ENCODE data around the gene COA8. TPM values are rescaled to one million over a fixed set of nuclear protein-coding genes. Genes with fewer than 3 reads are reported as not detected.

Gene COA8
- total RNA-seq, 3 donors from 2014 or later (not counting 1 experiment from before 2014, with no cell fraction given): 22.2 to 32.0 (median 24.9) TPM

DNA sequence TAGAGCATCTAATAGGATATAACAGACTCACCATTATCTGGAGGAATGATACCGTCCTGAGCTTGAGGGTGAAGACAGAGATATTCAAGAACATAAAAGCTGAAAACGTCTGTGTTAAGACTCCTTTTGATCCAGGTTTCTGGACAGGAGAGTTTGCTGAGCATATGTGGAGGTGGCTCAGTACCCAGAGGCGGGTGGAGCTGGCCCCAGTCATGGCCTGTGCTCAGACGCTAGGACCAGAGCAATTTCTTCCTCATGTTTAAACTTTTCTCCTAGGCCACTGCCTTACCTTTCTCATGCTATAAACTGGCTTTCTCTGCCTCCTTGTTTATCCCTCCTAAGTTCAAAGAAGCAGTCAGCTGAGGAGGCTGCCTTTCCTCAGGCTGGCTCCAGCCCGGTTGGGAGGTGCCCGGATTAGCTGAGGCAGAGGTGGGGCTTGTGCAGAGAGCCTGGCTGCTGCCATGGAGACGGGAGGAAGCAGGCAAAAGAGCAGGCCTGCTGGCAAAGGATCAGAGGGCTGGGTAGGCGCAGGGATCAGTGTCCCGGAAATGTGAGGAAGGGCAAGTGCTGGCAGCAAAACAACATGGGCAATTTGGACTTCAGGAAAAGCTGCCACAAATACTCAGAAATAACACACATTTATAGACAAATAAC is 13.7 kb downstream of the COA8 start:
- Histone ChIP-seq H3K27ac (ENCODE audit: low read length) (no peak overlapping the region), H3K4me3 (ENCODE audit: low read length) (no peak overlapping the region), H3K4me1 (ENCODE audit: control insufficient read depth, insufficient read depth, low read length) (no peaks in the 10 kb centered on the region), H3K9me3 (ENCODE audit: control insufficient read depth, insufficient read depth, low read length) (no peaks in the 10 kb centered on the region), H3K27me3 (ENCODE audit: control insufficient read depth, insufficient read depth, low read length) (no peaks in the 10 kb centered on the region), H3K36me3 (ENCODE audit: control insufficient read depth, insufficient read depth, low read length) (peaks cover 36% of the 10 kb centered on the region)
- Mint-ChIP-seq H3K4me3 (no peak overlapping the region), H3K9me3 (no peaks in the 10 kb centered on the region), H3K27me3 (ENCODE audit: low read depth in 2 of 2) (no peaks in the 10 kb centered on the region), H3K27ac (no peak overlapping the region), H3K36me3 (peaks cover 8% of the 10 kb centered on the region), H3K4me1 (no peaks in the 10 kb centered on the region)
- intact Hi-C loops (cut with micrococcal nuclease): no loop called here
- ATAC-seq (no peak), DNase-seq (no peak)
- TF ChIP-seq, protein P1, sequence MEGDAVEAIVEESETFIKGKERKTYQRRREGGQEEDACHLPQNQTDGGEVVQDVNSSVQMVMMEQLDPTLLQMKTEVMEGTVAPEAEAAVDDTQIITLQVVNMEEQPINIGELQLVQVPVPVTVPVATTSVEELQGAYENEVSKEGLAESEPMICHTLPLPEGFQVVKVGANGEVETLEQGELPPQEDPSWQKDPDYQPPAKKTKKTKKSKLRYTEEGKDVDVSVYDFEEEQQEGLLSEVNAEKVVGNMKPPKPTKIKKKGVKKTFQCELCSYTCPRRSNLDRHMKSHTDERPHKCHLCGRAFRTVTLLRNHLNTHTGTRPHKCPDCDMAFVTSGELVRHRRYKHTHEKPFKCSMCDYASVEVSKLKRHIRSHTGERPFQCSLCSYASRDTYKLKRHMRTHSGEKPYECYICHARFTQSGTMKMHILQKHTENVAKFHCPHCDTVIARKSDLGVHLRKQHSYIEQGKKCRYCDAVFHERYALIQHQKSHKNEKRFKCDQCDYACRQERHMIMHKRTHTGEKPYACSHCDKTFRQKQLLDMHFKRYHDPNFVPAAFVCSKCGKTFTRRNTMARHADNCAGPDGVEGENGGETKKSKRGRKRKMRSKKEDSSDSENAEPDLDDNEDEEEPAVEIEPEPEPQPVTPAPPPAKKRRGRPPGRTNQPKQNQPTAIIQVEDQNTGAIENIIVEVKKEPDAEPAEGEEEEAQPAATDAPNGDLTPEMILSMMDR (IDR thresholded peaks at IDR 0.05): no peak
- 92% methylated on average over 9 of the region's 9 CpGs for WGBS (ENCODE audit: insufficient coverage)

DNA sequence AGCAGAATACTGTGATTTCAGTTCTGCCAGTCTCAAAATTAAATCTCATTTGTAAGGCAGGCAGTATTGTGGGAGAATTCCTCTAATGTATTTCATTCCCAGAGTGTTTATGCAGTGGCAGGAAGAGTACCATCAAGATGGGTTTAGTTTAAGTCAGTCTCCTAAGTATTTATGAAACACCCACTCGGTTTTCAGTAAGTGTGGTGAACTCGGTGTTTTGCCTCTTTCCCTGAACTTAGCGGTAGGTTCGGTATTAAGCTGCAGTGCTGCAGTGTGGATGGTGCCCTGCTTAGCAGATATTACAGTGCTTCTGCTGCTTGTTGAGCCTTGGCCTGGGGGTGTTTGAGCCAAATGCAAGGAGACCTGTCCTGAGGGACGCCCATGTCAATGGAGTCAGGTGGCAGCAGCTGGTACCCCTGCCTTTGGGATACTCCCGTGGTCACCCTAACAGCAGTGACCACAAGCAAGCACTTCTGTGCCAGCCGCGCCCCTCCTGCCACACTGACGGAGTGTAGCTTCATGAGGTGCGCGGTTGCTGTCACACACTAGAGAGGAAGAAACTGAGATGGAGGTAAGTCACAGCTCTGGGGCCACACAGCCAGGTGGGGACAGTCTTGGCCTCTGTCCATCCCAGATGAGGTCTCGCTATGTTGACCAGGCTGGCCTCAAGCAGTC is 15.8 kb downstream of the COA8 start:
- Histone ChIP-seq H3K4me1 (ENCODE audit: control insufficient read depth, insufficient read depth, low read length) (no peaks in the 10 kb centered on the region), H3K9me3 (ENCODE audit: control insufficient read depth, insufficient read depth, low read length) (no peaks in the 10 kb centered on the region), H3K36me3 (ENCODE audit: control insufficient read depth, insufficient read depth, low read length) (peaks cover 41% of the 10 kb centered on the region), H3K27me3 (ENCODE audit: control insufficient read depth, insufficient read depth, low read length) (no peaks in the 10 kb centered on the region), H3K27ac (ENCODE audit: low read length) (no peak overlapping the region), H3K4me3 (ENCODE audit: low read length) (no peak overlapping the region)
- H3K36me3 Mint-ChIP-seq: peaks cover 8% of the 10 kb centered on the region
- no peak for ATAC-seq
- no peaks in the 10 kb centered on the region for H3K4me1 Mint-ChIP-seq
- H3K27ac Mint-ChIP-seq: no peak overlapping the region
- no peak for DNase-seq
- H3K27me3 Mint-ChIP-seq (ENCODE audit: low read depth in 2 of 2): no peaks in the 10 kb centered on the region
- no peaks in the 10 kb centered on the region for H3K9me3 Mint-ChIP-seq
- intact Hi-C loops (cut with micrococcal nuclease): no loop called here
- TF ChIP-seq, protein P1 (IDR thresholded peaks at IDR 0.05): no peak
- WGBS (ENCODE audit: insufficient coverage): 96% methylated on average over 12 of the region's 12 CpGs
- H3K4me3 Mint-ChIP-seq: no peak overlapping the region

DNA sequence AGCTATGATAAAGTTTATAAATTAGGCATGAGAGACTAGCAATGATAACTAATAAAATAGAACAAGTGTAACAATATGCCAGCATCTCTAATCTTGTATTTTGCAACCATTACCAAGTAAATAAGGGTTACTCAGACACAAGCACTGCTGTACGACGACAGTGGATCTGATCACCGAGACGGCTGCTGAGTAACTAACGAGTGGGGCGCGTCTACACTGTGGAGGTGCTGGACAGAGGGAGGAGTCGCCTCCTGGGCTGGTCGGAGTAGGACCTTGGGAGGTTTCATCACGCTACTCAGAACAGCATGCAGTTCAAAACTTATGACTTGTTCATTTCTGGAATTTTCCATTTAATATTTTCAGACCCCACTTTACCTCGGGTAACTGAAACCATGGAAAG is 18.4 kb downstream of the COA8 start:
- no peaks in the 10 kb centered on the region for H3K9me3 Mint-ChIP-seq
- intact Hi-C loops (cut with micrococcal nuclease): no loop called here
- no peak overlapping the region for H3K27ac Mint-ChIP-seq
- no peaks in the 10 kb centered on the region for H3K27me3 ChIP-seq (ENCODE audit: control insufficient read depth, insufficient read depth, low read length)
- H3K36me3 Mint-ChIP-seq: no peaks in the 10 kb centered on the region
- H3K4me1 Mint-ChIP-seq: no peaks in the 10 kb centered on the region
- ATAC-seq (no peak), DNase-seq (no peak)
- H3K36me3 ChIP-seq (ENCODE audit: control insufficient read depth, insufficient read depth, low read length): peaks cover 22% of the 10 kb centered on the region
- no peak overlapping the region for H3K27ac ChIP-seq (ENCODE audit: low read length)
- H3K27me3 Mint-ChIP-seq (ENCODE audit: low read depth in 2 of 2): no peaks in the 10 kb centered on the region
- H3K4me3 Mint-ChIP-seq: no peak overlapping the region
- 98% methylated on average over 11 of the region's 11 CpGs for WGBS (ENCODE audit: insufficient coverage)
- no peaks in the 10 kb centered on the region for H3K9me3 ChIP-seq (ENCODE audit: control insufficient read depth, insufficient read depth, low read length)
- H3K4me3 ChIP-seq (ENCODE audit: low read length): no peak overlapping the region
- TF ChIP-seq, protein P1 (IDR thresholded peaks at IDR 0.05): no peak
- no peaks in the 10 kb centered on the region for H3K4me1 ChIP-seq (ENCODE audit: control insufficient read depth, insufficient read depth, low read length)
